ENCODE measurements around the gene SOCS3. TPM values are rescaled to one million over a fixed set of nuclear protein-coding genes. Genes with fewer than 3 reads are reported as not detected.

Gene SOCS3
- total RNA-seq, 4 donors from 2014 or later: 20.9 to 101 (median 39.5) TPM

- DNase-seq: peak; percentile 81 to 82
- no peak for TF ChIP-seq POLR2A (IDR thresholded peaks at IDR 0.05)
- TF ChIP-seq, protein P1, sequence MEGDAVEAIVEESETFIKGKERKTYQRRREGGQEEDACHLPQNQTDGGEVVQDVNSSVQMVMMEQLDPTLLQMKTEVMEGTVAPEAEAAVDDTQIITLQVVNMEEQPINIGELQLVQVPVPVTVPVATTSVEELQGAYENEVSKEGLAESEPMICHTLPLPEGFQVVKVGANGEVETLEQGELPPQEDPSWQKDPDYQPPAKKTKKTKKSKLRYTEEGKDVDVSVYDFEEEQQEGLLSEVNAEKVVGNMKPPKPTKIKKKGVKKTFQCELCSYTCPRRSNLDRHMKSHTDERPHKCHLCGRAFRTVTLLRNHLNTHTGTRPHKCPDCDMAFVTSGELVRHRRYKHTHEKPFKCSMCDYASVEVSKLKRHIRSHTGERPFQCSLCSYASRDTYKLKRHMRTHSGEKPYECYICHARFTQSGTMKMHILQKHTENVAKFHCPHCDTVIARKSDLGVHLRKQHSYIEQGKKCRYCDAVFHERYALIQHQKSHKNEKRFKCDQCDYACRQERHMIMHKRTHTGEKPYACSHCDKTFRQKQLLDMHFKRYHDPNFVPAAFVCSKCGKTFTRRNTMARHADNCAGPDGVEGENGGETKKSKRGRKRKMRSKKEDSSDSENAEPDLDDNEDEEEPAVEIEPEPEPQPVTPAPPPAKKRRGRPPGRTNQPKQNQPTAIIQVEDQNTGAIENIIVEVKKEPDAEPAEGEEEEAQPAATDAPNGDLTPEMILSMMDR (IDR thresholded peaks at IDR 0.05): no peak
- Histone ChIP-seq H3K27ac (peak overlapping the region; percentile 88 to 90), H3K9me3 (no peaks in the 10 kb centered on the region), H3K4me1 (peaks cover 9 to 29% of the 10 kb centered on the region in 2 donors), H3K36me3 (no peaks in the 10 kb centered on the region), H3K4me3 (no peak overlapping the region), H3K27me3 (no peaks in the 10 kb centered on the region)
- intact Hi-C loops (cut with DNase I; ENCODE audit: low total_unique reads): no loop called here
Measured at GRCh38 chr17:78343187-78343542, 16.7 kb downstream of the SOCS3 start.

- intact Hi-C loops (cut with DNase I; ENCODE audit: low total_unique reads): no loop called here
- Histone ChIP-seq H3K9me3 (no peaks in the 10 kb centered on the region), H3K27me3 (no peaks in the 10 kb centered on the region), H3K4me1 (peaks cover 9 to 29% of the 10 kb centered on the region in 2 donors), H3K4me3 (peak overlapping the region in 1 of 2 donors; percentile 25), H3K27ac (peak overlapping the region; percentile 88 to 90), H3K36me3 (no peaks in the 10 kb centered on the region)
- DNase-seq: peak; percentile 84 to 85
- TF ChIP-seq, protein P1 (IDR thresholded peaks at IDR 0.05): no peak
- no peak for TF ChIP-seq POLR2A (IDR thresholded peaks at IDR 0.05)
Measured at GRCh38 chr17:78342449-78343186, 17.3 kb downstream of the SOCS3 start.

DNA sequence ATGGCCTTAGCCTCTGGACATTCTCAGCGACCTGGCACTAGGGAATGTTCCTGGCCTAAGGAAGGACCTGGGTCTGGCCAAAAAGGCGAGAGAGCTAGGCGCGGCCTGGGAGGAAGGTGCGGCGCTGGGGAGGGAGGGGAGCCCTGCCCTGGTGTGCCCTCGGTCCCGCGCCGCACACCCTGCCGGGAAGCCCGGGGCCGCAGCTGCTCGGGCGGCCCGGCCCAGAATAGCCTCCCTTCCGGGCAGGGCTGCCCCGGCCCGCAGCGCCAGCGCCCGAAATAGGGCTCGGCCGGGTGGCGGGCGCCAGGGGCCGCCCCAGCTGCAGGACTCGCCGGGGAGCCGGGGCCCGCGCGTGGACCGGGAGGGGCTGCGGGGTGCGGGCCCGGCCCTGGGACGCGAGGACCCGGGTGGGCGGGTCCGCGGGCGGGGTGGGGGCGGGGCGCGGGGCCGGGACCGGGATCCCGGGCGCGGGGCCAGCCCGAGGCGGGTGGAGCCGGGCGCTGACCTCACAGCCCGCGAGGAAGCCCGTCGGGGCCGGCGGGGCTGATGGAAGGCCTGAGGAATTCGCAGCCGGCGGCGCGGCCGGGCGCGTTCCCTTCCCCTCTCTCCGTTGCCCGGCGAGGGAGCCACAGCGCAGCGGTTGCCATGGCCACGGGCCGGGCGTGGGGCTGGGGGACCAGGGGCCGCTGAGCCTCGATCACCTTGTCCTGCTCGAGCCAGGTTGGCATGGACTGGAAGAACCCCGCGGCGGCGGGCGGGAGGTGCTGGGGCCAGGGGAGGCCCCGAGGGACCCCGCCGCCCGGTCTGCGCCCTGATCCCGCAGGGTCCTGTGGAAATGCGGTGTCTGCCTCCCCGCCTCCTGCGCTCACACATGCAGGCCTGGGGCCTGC lies 18.1 kb downstream of the SOCS3 start:
- Histone ChIP-seq H3K4me3 (peak overlapping the region in 1 of 2 donors; percentile 29), H3K27ac (peak overlapping the region; percentile 88 to 90), H3K27me3 (no peaks in the 10 kb centered on the region), H3K36me3 (no peaks in the 10 kb centered on the region), H3K4me1 (peaks cover 9 to 29% of the 10 kb centered on the region in 2 donors), H3K9me3 (no peaks in the 10 kb centered on the region)
- DNase-seq: peak; percentile 77 to 87
- intact Hi-C loops (cut with DNase I; ENCODE audit: low total_unique reads): no loop called here
- peak; percentile 12 to 70 for TF ChIP-seq POLR2A (IDR thresholded peaks at IDR 0.05)
- TF ChIP-seq, protein P1 (IDR thresholded peaks at IDR 0.05): peak in 3 of 4 experiments; percentile 15 to 25 (median 19)

- no peaks in the 10 kb centered on the region for H3K27me3 ChIP-seq
- TF ChIP-seq POLR2A (IDR thresholded peaks at IDR 0.05): no peak
- TF ChIP-seq, protein P1 (IDR thresholded peaks at IDR 0.05): no peak
- H3K4me1 ChIP-seq: peaks cover 9 to 27% of the 10 kb centered on the region in 2 donors
- H3K36me3 ChIP-seq: no peaks in the 10 kb centered on the region
- no peaks in the 10 kb centered on the region for H3K9me3 ChIP-seq
- intact Hi-C loops (cut with DNase I; ENCODE audit: low total_unique reads): no loop called here
- peak overlapping the region in 1 of 2 donors; percentile 90 for H3K27ac ChIP-seq
- no peak overlapping the region for H3K4me3 ChIP-seq
- no peak for DNase-seq
Measured at GRCh38 chr17:78340183-78340955, 19.5 kb downstream of the SOCS3 start.
